ENCODE measurements around the gene LNX2. TPM values are rescaled to one million over a fixed set of nuclear protein-coding genes. Genes with fewer than 3 reads are reported as not detected.

The LNX2 gene
- total RNA-seq, 1 donor from 2014 or later = 15.1 TPM

DNA sequence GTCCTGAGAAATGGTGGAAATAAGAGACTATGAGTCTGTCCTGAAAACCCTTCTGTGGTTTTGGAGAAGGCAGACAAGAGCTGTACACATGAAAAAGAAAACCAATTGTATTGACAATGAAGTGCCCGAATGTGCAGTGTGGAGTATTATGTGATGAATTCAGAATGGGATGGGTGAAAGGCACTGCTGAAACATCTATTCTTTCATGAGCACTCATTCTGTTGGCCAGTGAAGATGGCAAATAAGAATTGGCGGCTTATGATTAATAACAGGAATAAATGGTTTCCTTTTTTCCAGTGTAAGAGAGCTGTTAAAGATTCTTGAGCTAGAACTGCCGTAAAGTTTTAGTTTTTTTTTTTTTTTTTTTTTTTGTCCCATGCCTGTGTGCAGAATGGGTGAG lies 7.1 kb upstream of the LNX2 start:
- H3K79me2 ChIP-seq (ENCODE audit: low read depth) = peaks cover 90% of the 10 kb centered on the region
- H3K4me1 ChIP-seq = peaks cover 8% of the 10 kb centered on the region
- H3K4me2 ChIP-seq = no peak overlapping the region
- H3K9ac ChIP-seq = no peak overlapping the region
- DNase-seq (ENCODE audit: low spot score) = no peak
- H3K4me3 ChIP-seq = no peak overlapping the region
- peaks cover 68% of the 10 kb centered on the region for H4K20me1 ChIP-seq (ENCODE audit: low read depth)
- H3K27me3 ChIP-seq = no peaks in the 10 kb centered on the region
- no peak overlapping the region for H3K27ac ChIP-seq
- no peaks in the 10 kb centered on the region for H3F3A ChIP-seq (ENCODE audit: low read depth)
- TF ChIP-seq EZH2 (IDR thresholded peaks at IDR 0.05) (no peak), EZH2phosphoT487 (IDR thresholded peaks at IDR 0.05) (no peak), CTCF (IDR thresholded peaks at IDR 0.05) (no peak)
- Mint-ChIP-seq H3K27ac (no peak overlapping the region), H3K36me3 (peaks cover 33% of the 10 kb centered on the region), H3K9me3 (no peaks in the 10 kb centered on the region), H3K4me3 (no peak overlapping the region), H3K27me3 (ENCODE audit: insufficient read depth, low read depth) (peaks cover 2% of the 10 kb centered on the region), H3K4me1 (peaks cover 9% of the 10 kb centered on the region)
- H3K36me3 ChIP-seq = peaks cover 4% of the 10 kb centered on the region
- H3K9me3 ChIP-seq (ENCODE audit: low read depth) = no peaks in the 10 kb centered on the region
- no peak overlapping the region for H2AFZ ChIP-seq (replicated peaks)

GRCh38 chr13:27625839-27626238 lies 5.5 kb upstream of the LNX2 start:
- H3K79me2 ChIP-seq (ENCODE audit: low read depth) = peaks cover 90% of the 10 kb centered on the region
- H3K27me3 Mint-ChIP-seq (ENCODE audit: insufficient read depth, low read depth) = peaks cover 6% of the 10 kb centered on the region

GRCh38 chr13:27624071-27624470 lies 3.7 kb upstream of the LNX2 start:
- H3K4me2 ChIP-seq = no peak overlapping the region
- H3K9me3 ChIP-seq (ENCODE audit: low read depth) = no peaks in the 10 kb centered on the region
- H3K79me2 ChIP-seq (ENCODE audit: low read depth) = peaks cover 81% of the 10 kb centered on the region
- no peak overlapping the region for H2AFZ ChIP-seq (replicated peaks)
- Mint-ChIP-seq H3K27ac (no peak overlapping the region), H3K4me3 (no peak overlapping the region), H3K4me1 (peaks cover 19% of the 10 kb centered on the region), H3K36me3 (peaks cover 21% of the 10 kb centered on the region), H3K27me3 (ENCODE audit: insufficient read depth, low read depth) (peaks cover 8% of the 10 kb centered on the region), H3K9me3 (no peaks in the 10 kb centered on the region)
- H3K27ac ChIP-seq = no peak overlapping the region
- H3K9ac ChIP-seq = no peak overlapping the region
- peaks cover 20% of the 10 kb centered on the region for H3F3A ChIP-seq (ENCODE audit: low read depth)
- peaks cover 4% of the 10 kb centered on the region for H3K36me3 ChIP-seq
- TF ChIP-seq EZH2phosphoT487 (IDR thresholded peaks at IDR 0.05) (no peak), CTCF (IDR thresholded peaks at IDR 0.05) (no peak), EZH2 (IDR thresholded peaks at IDR 0.05) (no peak)
- no peak for DNase-seq (ENCODE audit: low spot score)
- H3K27me3 ChIP-seq = no peaks in the 10 kb centered on the region
- H4K20me1 ChIP-seq (ENCODE audit: low read depth) = peaks cover 60% of the 10 kb centered on the region
- H3K4me1 ChIP-seq = peaks cover 13% of the 10 kb centered on the region
- no peak overlapping the region for H3K4me3 ChIP-seq

More at GRCh38 chr13:27625839-27626238, 5.5 kb upstream of the LNX2 start:
- TF ChIP-seq CTCF (IDR thresholded peaks at IDR 0.05) = no peak
- TF ChIP-seq EZH2 (IDR thresholded peaks at IDR 0.05) = no peak
- TF ChIP-seq EZH2phosphoT487 (IDR thresholded peaks at IDR 0.05) = no peak
- H3K27ac Mint-ChIP-seq = no peak overlapping the region
- no peak overlapping the region for H3K9ac ChIP-seq
- no peaks in the 10 kb centered on the region for H3K9me3 Mint-ChIP-seq
- H3K9me3 ChIP-seq (ENCODE audit: low read depth) = no peaks in the 10 kb centered on the region
- H3F3A ChIP-seq (ENCODE audit: low read depth) = peaks cover 6% of the 10 kb centered on the region
- H3K4me1 ChIP-seq = peaks cover 8% of the 10 kb centered on the region
- H3K36me3 ChIP-seq = peaks cover 4% of the 10 kb centered on the region
- no peaks in the 10 kb centered on the region for H3K27me3 ChIP-seq
- peaks cover 12% of the 10 kb centered on the region for H3K4me1 Mint-ChIP-seq
- H3K4me3 Mint-ChIP-seq = no peak overlapping the region
- no peak overlapping the region for H3K4me3 ChIP-seq
- no peak overlapping the region for H2AFZ ChIP-seq (replicated peaks)
- no peak overlapping the region for H3K27ac ChIP-seq
- H3K4me2 ChIP-seq = no peak overlapping the region
- no peak for DNase-seq (ENCODE audit: low spot score)
- H4K20me1 ChIP-seq (ENCODE audit: low read depth) = peaks cover 60% of the 10 kb centered on the region
- peaks cover 24% of the 10 kb centered on the region for H3K36me3 Mint-ChIP-seq

Data from neural progenitor cell (in vitro differentiated cells).